ENCODE results near the gene SLC11A2. TPM values are rescaled to one million over a fixed set of nuclear protein-coding genes. Genes with fewer than 3 reads are reported as not detected.

SLC11A2 gene
- total RNA-seq (2014; rRNA removed; shearing (Covaris generic)) (16.3 and 22.8 TPM in 2 replicates), polyA plus RNA-seq (2016; fragmentation: Nextera tagmentation; extraction: Ambion mirVana) (18.2 and 18.7 TPM in 2 replicates)

DNA sequence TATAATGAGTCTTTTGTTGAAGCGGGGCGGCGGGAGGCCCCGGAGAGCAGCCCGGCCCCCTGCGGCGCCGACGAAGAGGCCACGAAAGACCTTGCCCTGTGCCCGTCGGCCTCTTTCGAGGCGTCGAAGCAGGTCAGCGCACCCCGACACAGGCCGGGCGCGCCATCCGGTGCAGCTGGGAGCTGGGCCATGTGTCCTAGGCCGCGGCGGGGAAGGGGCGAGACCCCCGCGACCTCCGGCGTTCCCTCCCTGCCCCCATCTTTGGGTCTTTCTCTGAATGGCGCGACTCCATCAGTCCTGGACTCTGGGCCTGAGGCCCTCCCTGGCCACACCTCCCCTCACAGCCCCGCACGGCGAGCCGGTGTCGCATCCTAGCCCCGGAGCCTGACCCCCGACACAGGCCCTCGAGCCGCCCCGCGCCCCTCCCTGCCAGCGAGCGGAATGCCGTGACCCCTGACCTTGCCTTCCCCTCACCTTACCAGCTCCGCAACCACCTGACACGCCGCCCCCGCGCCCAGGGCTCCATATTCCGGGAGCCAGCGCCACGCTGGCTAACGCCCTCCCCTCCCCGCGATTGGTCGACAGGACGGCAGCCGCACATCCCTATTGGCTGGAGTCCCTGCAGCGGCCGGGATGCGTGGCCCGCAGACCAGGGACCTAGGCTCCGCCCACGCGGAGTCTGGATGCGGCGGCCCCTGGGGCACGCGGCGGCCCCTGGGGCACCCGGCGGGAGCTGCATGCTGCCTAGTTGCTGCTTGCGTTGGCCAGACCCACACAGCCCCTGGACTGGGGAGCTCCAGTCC is at the start of gene SLC11A2:
TSS of gene SLC11A2 (minus strand) at position 549 of the 803 bp plus-strand sequence. CDS start 15,656 bp downstream, outside the sequence.
- H3K27me3 ChIP-seq (replicated peaks; ENCODE audit: insufficient read depth): no peaks in the 10 kb centered on the region
- no peaks in the 10 kb centered on the region for H3K9me3 ChIP-seq (ENCODE audit: low read depth)
- peak within 1 kb of the TSS; percentile 96 for H2AFZ ChIP-seq
- H3K36me3 ChIP-seq (ENCODE audit: low read depth): no peaks in the 10 kb centered on the region
- peak within 1 kb of the TSS; percentile 91 for H3K4me2 ChIP-seq (ENCODE audit: unreplicated experiment)
- no peaks in the 10 kb centered on the region for H3K9me2 ChIP-seq (ENCODE audit: insufficient read depth)
- DNase-seq: peak; percentile 99
- H4K20me1 ChIP-seq (ENCODE audit: insufficient read depth): no peaks in the 10 kb centered on the region
- in situ Hi-C loops (cut with MboI): no loop called here
- peaks cover 15% of the 10 kb centered on the region for H3K4me1 ChIP-seq (ENCODE audit: insufficient read depth)
- peak within 1 kb of the TSS; percentile 94 for H3K4me3 ChIP-seq
- TF ChIP-seq EZH2 (IDR thresholded peaks at IDR 0.05; ENCODE audit: insufficient read depth, poor library complexity, severe bottlenecking) (no peak), EZH2phosphoT487 (IDR thresholded peaks at IDR 0.05; ENCODE audit: insufficient read depth, low read depth) (no peak)
- 0 to 1% methylated on average over 51 to 72 of the region's 74 CpGs for WGBS, 2 experiments (ENCODE audit: low coverage in 1 of 2, low lambda C conversion rate in 2 of 2, missing lambda C conversion rate in 2 of 2)
- peaks cover 29% of the 10 kb centered on the region for H3F3A ChIP-seq (ENCODE audit: insufficient read depth)
- H3K27ac ChIP-seq: peak within 1 kb of the TSS; percentile 94
- H3K79me2 ChIP-seq (ENCODE audit: insufficient read depth): peaks cover 39% of the 10 kb centered on the region
- peak within 1 kb of the TSS; percentile 94 for H3K9ac ChIP-seq

- Histone ChIP-seq H4K20me1 (ENCODE audit: insufficient read depth) (no peaks in the 10 kb centered on the region; the same call in 1 of the 2 replicates), H2AFZ (no peak overlapping the region), H3F3A (ENCODE audit: insufficient read depth) (peaks cover 10% of the 10 kb centered on the region), H3K27me3 (replicated peaks; ENCODE audit: insufficient read depth) (no peaks in the 10 kb centered on the region), H3K4me2 (ENCODE audit: unreplicated experiment) (no peak overlapping the region), H3K9ac (no peak overlapping the region), H3K36me3 (ENCODE audit: low read depth) (peaks cover 26% of the 10 kb centered on the region; the same call in 1 of the 2 replicates), H3K4me3 (no peak overlapping the region), H3K79me2 (ENCODE audit: insufficient read depth) (peaks cover 77% of the 10 kb centered on the region), H3K27ac (no peak overlapping the region), H3K9me2 (ENCODE audit: insufficient read depth) (no peaks in the 10 kb centered on the region), H3K4me1 (ENCODE audit: insufficient read depth) (peaks cover 6% of the 10 kb centered on the region; the same call in 1 of the 2 replicates), H3K9me3 (ENCODE audit: low read depth) (no peaks in the 10 kb centered on the region)
- in situ Hi-C loops (cut with MboI): no loop called here
- WGBS, 2 experiments (ENCODE audit: low coverage in 1 of 2, low lambda C conversion rate in 2 of 2, missing lambda C conversion rate in 2 of 2): 94 to 96% methylated on average over 5 of the region's 5 CpGs
- no peak for DNase-seq
- TF ChIP-seq EZH2phosphoT487 (IDR thresholded peaks at IDR 0.05; ENCODE audit: insufficient read depth, low read depth) (no peak), EZH2 (IDR thresholded peaks at IDR 0.05; ENCODE audit: insufficient read depth, poor library complexity, severe bottlenecking) (no peak)
Measured at GRCh38 chr12:51075390-51075789, 49.2 kb upstream of the SLC11A2 start.

DNA sequence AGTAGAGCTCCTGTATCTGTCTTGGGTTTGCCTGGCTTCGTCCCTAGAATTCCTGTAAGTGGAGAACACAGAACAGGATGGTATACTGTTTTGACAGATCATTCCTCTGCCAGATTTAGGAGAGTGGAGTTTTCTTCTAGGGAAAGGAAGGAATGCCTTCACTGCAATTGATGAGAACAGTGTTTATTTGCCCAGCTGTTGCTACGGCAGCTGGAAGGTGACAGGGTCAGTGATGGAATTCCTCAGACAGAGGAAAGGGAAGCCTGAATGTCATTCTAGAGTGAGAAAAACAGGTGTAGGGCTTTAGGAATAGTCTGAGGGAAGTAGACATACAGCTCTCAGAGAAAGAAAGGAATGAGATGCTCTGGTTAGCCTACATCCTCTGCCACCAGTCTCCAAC is 45.5 kb upstream of the SLC11A2 start:
- Histone ChIP-seq H2AFZ (no peak overlapping the region), H3K4me3 (no peak overlapping the region), H3K79me2 (ENCODE audit: insufficient read depth) (peaks cover 48% of the 10 kb centered on the region), H3K9ac (no peak overlapping the region), H3K9me3 (ENCODE audit: low read depth) (no peaks in the 10 kb centered on the region), H3K4me1 (ENCODE audit: insufficient read depth) (no peaks in the 10 kb centered on the region), H3K27me3 (replicated peaks; ENCODE audit: insufficient read depth) (no peaks in the 10 kb centered on the region), H3K36me3 (ENCODE audit: low read depth) (peaks cover 58% of the 10 kb centered on the region), H4K20me1 (ENCODE audit: insufficient read depth) (no peaks in the 10 kb centered on the region; the same call in 1 of the 2 replicates), H3K27ac (no peak overlapping the region), H3K9me2 (ENCODE audit: insufficient read depth) (no peaks in the 10 kb centered on the region), H3K4me2 (ENCODE audit: unreplicated experiment) (no peak overlapping the region), H3F3A (ENCODE audit: insufficient read depth) (no peaks in the 10 kb centered on the region)
- 98 to 100% methylated on average over 2 of the region's 2 CpGs for WGBS, 2 experiments (ENCODE audit: low coverage in 1 of 2, low lambda C conversion rate in 2 of 2, missing lambda C conversion rate in 2 of 2)
- no peak for TF ChIP-seq EZH2phosphoT487 (IDR thresholded peaks at IDR 0.05; ENCODE audit: insufficient read depth, low read depth)
- TF ChIP-seq EZH2 (IDR thresholded peaks at IDR 0.05; ENCODE audit: insufficient read depth, poor library complexity, severe bottlenecking): no peak
- in situ Hi-C loops (cut with MboI): no loop called here
- DNase-seq: no peak

DNA sequence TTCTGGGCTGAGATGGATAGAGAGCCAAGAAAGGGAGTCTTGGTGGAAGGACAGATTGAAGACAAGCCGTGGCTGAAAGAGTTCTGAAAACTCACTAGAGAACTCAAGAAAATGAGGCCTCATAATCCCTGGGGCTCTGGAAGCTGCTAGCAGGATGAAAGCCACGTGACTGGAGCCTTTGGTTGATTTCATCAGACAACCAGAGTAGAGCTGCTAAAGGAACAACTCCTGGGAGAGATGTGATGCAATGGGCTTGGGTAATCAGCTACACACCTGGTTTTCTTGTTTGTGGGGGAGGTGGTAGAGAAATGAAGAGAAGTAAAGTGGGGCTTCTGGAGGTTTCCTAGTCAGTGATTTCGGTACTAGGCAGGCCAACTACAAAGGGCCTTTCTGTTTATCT is 43.8 kb upstream of the SLC11A2 start:
- WGBS, 2 experiments (ENCODE audit: low coverage in 1 of 2, low lambda C conversion rate in 2 of 2, missing lambda C conversion rate in 2 of 2): 83 to 86% methylated on average over 3 of the region's 3 CpGs
- Histone ChIP-seq H3K9me2 (ENCODE audit: insufficient read depth) (no peaks in the 10 kb centered on the region), H3K36me3 (ENCODE audit: low read depth) (peaks cover 67% of the 10 kb centered on the region), H3K4me3 (no peak overlapping the region), H3K27ac (no peak overlapping the region), H3K4me1 (ENCODE audit: insufficient read depth) (no peaks in the 10 kb centered on the region), H3F3A (ENCODE audit: insufficient read depth) (peaks cover 5% of the 10 kb centered on the region), H3K4me2 (ENCODE audit: unreplicated experiment) (no peak overlapping the region), H3K9ac (no peak overlapping the region), H3K9me3 (ENCODE audit: low read depth) (no peaks in the 10 kb centered on the region), H3K27me3 (replicated peaks; ENCODE audit: insufficient read depth) (no peaks in the 10 kb centered on the region), H2AFZ (no peak overlapping the region), H3K79me2 (ENCODE audit: insufficient read depth) (peaks cover 32% of the 10 kb centered on the region), H4K20me1 (ENCODE audit: insufficient read depth) (no peaks in the 10 kb centered on the region)
- in situ Hi-C loops (cut with MboI): no loop called here
- no peak for DNase-seq
- no peak for TF ChIP-seq EZH2phosphoT487 (IDR thresholded peaks at IDR 0.05; ENCODE audit: insufficient read depth, low read depth)
- no peak for TF ChIP-seq EZH2 (IDR thresholded peaks at IDR 0.05; ENCODE audit: insufficient read depth, poor library complexity, severe bottlenecking)
